IMR-90 (cell line): ENCODE measurements around the gene MICOS13.

ENCODE experiments used
- BHLHE40 ChIP-seq: fragments of 150-350 bp; IDR thresholded peaks from 2 replicates; pipeline ENCODE4 v1.6.1; 2016; ENCODE audit warnings: mild to moderate bottlenecking, low read depth, low read length
- CEBPB ChIP-seq: IDR thresholded peaks from 2 replicates; pipeline ENCODE4 v1.6.1; 2012; ENCODE audit warnings: low read depth, low read length, improper control_type of control experiment
- MAZ ChIP-seq: IDR thresholded peaks from 2 replicates; pipeline ENCODE4 v1.6.1; 2012; ENCODE audit warnings: low read depth, mild to moderate bottlenecking, low read length, improper control_type of control experiment, moderate library complexity, borderline replicate concordance
- MXI1 ChIP-seq: IDR thresholded peaks from 2 replicates; pipeline ENCODE4 v1.6.1; 2012; ENCODE audit warnings: low read depth, mild to moderate bottlenecking, low read length, moderate library complexity, borderline replicate concordance
- NFE2L2 ChIP-seq: fragments of 150-350 bp; IDR thresholded peaks from 2 replicates; pipeline ENCODE4 v1.6.1; 2016; ENCODE audit warnings: low read depth, mild to moderate bottlenecking, low read length
- POLR2A ChIP-seq: IDR thresholded peaks from 2 replicates; pipeline ENCODE4 v1.6.1; 2012; ENCODE audit warnings: mild to moderate bottlenecking, low read depth, low read length
- RAD21 ChIP-seq: IDR thresholded peaks from 2 replicates; pipeline ENCODE4 v1.6.1; 2012; ENCODE audit warnings: low read length, improper control_type of control experiment
- RCOR1 ChIP-seq: IDR thresholded peaks from 2 replicates; pipeline ENCODE4 v1.6.1; 2012; ENCODE audit warnings: mild to moderate bottlenecking, low read length, improper control_type of control experiment; ENCODE audit not compliant: insufficient replicate concordance
- TF ChIP-seq, protein P1 (sequence below): conservative IDR thresholded peaks from 2 replicates; pipeline ENCODE4 v1.5.1; 2012; ENCODE audit warnings: mild to moderate bottlenecking, low read depth, low read length, improper control_type of control experiment
- TF ChIP-seq, protein P2 (sequence below): fragments of 150-350 bp; IDR thresholded peaks from 2 replicates; pipeline ENCODE4 v1.6.1; 2017; ENCODE audit warnings: mild to moderate bottlenecking, antibody characterized with exemption, low read length, low read depth
- TF ChIP-seq, protein P3 (sequence below): fragments of 150-350 bp; IDR thresholded peaks from 2 replicates; pipeline ENCODE4 v1.6.1; 2016; ENCODE audit warnings: low read depth, mild to moderate bottlenecking, low read length, moderate library complexity, borderline replicate concordance

DNA sequence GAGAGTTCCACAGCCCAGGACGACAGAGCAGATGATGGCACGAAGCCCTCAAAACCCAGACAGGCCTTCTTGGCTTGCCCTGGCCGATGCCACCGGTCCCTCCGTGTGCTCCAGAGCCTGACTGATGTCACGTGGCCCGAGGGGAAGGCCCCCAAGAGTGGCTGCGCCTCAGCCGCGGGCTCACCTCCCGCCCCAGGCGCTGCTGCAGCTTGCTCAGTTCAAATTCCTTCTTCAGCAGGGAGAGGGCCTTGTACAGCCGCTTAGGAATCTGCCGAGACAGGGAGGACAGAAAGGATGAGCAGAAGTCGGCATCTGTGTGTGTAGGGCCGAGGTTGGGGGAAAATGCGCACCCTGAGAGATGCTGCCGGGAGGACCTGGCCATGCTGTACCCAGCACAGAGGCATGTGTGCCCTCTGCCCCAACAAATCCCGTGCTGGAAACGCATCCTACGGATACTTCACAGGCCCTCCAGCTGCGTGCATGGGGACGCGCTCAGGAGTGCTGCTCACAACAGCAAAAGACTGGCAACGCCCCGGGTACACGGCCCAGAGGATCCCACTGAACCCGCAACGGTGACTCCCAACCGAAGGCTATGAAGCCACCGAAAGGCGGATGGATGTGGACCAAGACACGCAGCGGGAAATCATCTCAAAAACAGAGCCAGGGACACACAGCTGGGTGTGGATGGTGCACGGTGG is 26.7 kb upstream of the MICOS13 start:
- TF ChIP-seq, protein P1, sequence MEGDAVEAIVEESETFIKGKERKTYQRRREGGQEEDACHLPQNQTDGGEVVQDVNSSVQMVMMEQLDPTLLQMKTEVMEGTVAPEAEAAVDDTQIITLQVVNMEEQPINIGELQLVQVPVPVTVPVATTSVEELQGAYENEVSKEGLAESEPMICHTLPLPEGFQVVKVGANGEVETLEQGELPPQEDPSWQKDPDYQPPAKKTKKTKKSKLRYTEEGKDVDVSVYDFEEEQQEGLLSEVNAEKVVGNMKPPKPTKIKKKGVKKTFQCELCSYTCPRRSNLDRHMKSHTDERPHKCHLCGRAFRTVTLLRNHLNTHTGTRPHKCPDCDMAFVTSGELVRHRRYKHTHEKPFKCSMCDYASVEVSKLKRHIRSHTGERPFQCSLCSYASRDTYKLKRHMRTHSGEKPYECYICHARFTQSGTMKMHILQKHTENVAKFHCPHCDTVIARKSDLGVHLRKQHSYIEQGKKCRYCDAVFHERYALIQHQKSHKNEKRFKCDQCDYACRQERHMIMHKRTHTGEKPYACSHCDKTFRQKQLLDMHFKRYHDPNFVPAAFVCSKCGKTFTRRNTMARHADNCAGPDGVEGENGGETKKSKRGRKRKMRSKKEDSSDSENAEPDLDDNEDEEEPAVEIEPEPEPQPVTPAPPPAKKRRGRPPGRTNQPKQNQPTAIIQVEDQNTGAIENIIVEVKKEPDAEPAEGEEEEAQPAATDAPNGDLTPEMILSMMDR = no peak
- TF ChIP-seq, protein P2, sequence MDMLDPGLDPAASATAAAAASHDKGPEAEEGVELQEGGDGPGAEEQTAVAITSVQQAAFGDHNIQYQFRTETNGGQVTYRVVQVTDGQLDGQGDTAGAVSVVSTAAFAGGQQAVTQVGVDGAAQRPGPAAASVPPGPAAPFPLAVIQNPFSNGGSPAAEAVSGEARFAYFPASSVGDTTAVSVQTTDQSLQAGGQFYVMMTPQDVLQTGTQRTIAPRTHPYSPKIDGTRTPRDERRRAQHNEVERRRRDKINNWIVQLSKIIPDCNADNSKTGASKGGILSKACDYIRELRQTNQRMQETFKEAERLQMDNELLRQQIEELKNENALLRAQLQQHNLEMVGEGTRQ = no peak
- no peak for TF ChIP-seq BHLHE40
- no peak for TF ChIP-seq RCOR1
- TF ChIP-seq, protein P3, sequence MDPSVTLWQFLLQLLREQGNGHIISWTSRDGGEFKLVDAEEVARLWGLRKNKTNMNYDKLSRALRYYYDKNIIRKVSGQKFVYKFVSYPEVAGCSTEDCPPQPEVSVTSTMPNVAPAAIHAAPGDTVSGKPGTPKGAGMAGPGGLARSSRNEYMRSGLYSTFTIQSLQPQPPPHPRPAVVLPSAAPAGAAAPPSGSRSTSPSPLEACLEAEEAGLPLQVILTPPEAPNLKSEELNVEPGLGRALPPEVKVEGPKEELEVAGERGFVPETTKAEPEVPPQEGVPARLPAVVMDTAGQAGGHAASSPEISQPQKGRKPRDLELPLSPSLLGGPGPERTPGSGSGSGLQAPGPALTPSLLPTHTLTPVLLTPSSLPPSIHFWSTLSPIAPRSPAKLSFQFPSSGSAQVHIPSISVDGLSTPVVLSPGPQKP = no peak
- no peak for TF ChIP-seq POLR2A
- TF ChIP-seq MXI1 = no peak
- TF ChIP-seq CEBPB = no peak
- no peak for TF ChIP-seq MAZ
- no peak for TF ChIP-seq NFE2L2
- no peak for TF ChIP-seq RAD21
